Gastrocnemius medialis (tissue), 4 donors: ENCODE results near the gene JAML. TPM values are rescaled to one million over a fixed set of nuclear protein-coding genes. Genes with fewer than 3 reads are reported as not detected.

ENCODE experiments used
- ATAC-seq, 2 donors: fragments of 150-250 bp; one replicate each; pipeline ENCODE4 v1.9.1; 2016
- DNase-seq, 2 donors: peaks; one replicate each; pipeline ENCODE4 v3.0.0-alpha.2; 2019
- H3K27ac ChIP-seq, 4 donors: fragments of 200-600 bp; sonication (generic); 1 replicate in 1 of 4; 2 replicates in 3 of 4; pipeline ENCODE4 v1.5.1; 2016 to 2018; ENCODE audit warnings: mild to moderate bottlenecking in 2 of 4, moderate library complexity in 1 of 4
- H3K27me3 ChIP-seq, 3 donors: fragments of 200-600 bp; sonication (generic) in 2 of 3; 1 replicate in 1 of 3; 2 replicates in 2 of 3; pipeline versions ENCODE4 v1.5.1 to v1.6.0; 2016 to 2019; ENCODE audit warnings: mild to moderate bottlenecking in 1 of 3, moderate library complexity in 1 of 3
- H3K36me3 ChIP-seq, 2 donors: fragments of 200-600 bp; sonication (generic) in 1 of 2; one replicate each; pipeline ENCODE4 v1.5.1; 2017 to 2018
- H3K4me1 ChIP-seq, 2 donors: fragments of 200-600 bp; sonication (generic) in 1 of 2; one replicate each; pipeline ENCODE4 v1.5.1; 2016 to 2017; ENCODE audit warnings: mild to moderate bottlenecking in 2 of 2
- H3K4me3 ChIP-seq, 4 donors: fragments of 200-600 bp; sonication (generic) in 3 of 4; 1 replicate in 1 of 4; 2 replicates in 3 of 4; pipeline ENCODE4 v1.5.1; 2016 to 2019; ENCODE audit warnings: mild to moderate bottlenecking in 2 of 4
- H3K9me3 ChIP-seq, 3 donors: fragments of 200-600 bp; sonication (generic) in 2 of 3; 1 replicate in 1 of 3; 2 replicates in 2 of 3; pipeline ENCODE4 v1.5.1; 2016 to 2019
- CTCF ChIP-seq, 5 experiments: fragments of 450-650 bp in 3 of 5; fragments of 200-600 bp in 2 of 5; sonication (generic) in 2 of 5; IDR thresholded peaks in 4 of 5; conservative IDR thresholded peaks in 1 of 5; 1 replicate in 4 of 5; 2 replicates in 1 of 5; pipeline ENCODE4 v1.5.1; 2016 to 2019; ENCODE audit warnings: antibody characterized with exemption in 5 of 5, mild to moderate bottlenecking in 3 of 5, moderate library complexity in 3 of 5
- POLR2A ChIP-seq, 2 donors: fragments of 450-650 bp; IDR thresholded peaks; one replicate each; pipeline ENCODE4 v1.6.1; 2017; ENCODE audit warnings: antibody characterized with exemption in 2 of 2, mild to moderate bottlenecking in 2 of 2, moderate library complexity in 2 of 2
- in situ Hi-C, 4 donors: fragments of 200-750 bp; cut with MboI; loops; one replicate each; pipeline versions ENCODE4 v1.15.0 to v1.8.0; 2017; ENCODE audit warnings: low sequenced_read_pairs in 4 of 4
- intact Hi-C: fragments of 100-400 bp; cut with DNase I; formaldehyde crosslinking; loops from one replicate; pipeline ENCODE4 v1.15.1; 2023; ENCODE audit warnings: low total_unique reads
- total RNA-seq, 4 donors: library from RNA; depleted of rRNA; stranded (reverse); fragments of >200 nt; gene quantifications; one replicate each; pipeline versions ENCODE4 v1.1.0 to v1.2.3, GENCODE V29; 2016

The JAML gene
- total RNA-seq, 4 donors from 2014 or later, result 0.82 to 1.2 (median 0.91) TPM; not detected in 1

GRCh38 chr11:118164885-118165284 is 59.9 kb downstream of the JAML start:
- Histone ChIP-seq H3K36me3 (no peaks in the 10 kb centered on the region), H3K27me3 (no peaks in the 10 kb centered on the region), H3K9me3 (no peaks in the 10 kb centered on the region), H3K27ac (no peak overlapping the region), H3K4me1 (no peaks in the 10 kb centered on the region), H3K4me3 (no peak overlapping the region)
- in situ Hi-C loops (no loop called here), intact Hi-C loops (no loop called here)
- no peak for DNase-seq
- no peak for ATAC-seq
- TF ChIP-seq CTCF (IDR thresholded peaks at IDR 0.05 in 4 of 5, conservative IDR thresholded peaks at IDR 0.05 in 1 of 5), result no peak
- TF ChIP-seq POLR2A (IDR thresholded peaks at IDR 0.05), result no peak

GRCh38 chr11:118163494-118163893 is 61.3 kb downstream of the JAML start:
- TF ChIP-seq POLR2A (IDR thresholded peaks at IDR 0.05), result no peak
- no peak for TF ChIP-seq CTCF (IDR thresholded peaks at IDR 0.05 in 4 of 5, conservative IDR thresholded peaks at IDR 0.05 in 1 of 5)
- Histone ChIP-seq H3K27ac (no peak overlapping the region), H3K9me3 (no peaks in the 10 kb centered on the region), H3K27me3 (no peaks in the 10 kb centered on the region), H3K4me3 (no peak overlapping the region), H3K4me1 (no peaks in the 10 kb centered on the region), H3K36me3 (no peaks in the 10 kb centered on the region)
- intact Hi-C loops (no loop called here), in situ Hi-C loops (no loop called here)
- no peak for ATAC-seq
- DNase-seq, result no peak

- Histone ChIP-seq H3K36me3 (no peaks in the 10 kb centered on the region), H3K27me3 (no peaks in the 10 kb centered on the region), H3K4me3 (no peak overlapping the region), H3K27ac (no peak overlapping the region), H3K4me1 (peaks cover 0 to 2% of the 10 kb centered on the region in 2 donors), H3K9me3 (no peaks in the 10 kb centered on the region)
- in situ Hi-C loops, result no loop called here
- TF ChIP-seq CTCF (IDR thresholded peaks at IDR 0.05 in 4 of 5, conservative IDR thresholded peaks at IDR 0.05 in 1 of 5), result no peak
- no peak for TF ChIP-seq POLR2A (IDR thresholded peaks at IDR 0.05)
- ATAC-seq (no peak), DNase-seq (no peak)
- intact Hi-C loops, result no loop called here
Observed at GRCh38 chr11:118162846-118163245, 62.0 kb downstream of the JAML start.

GRCh38 chr11:118161786-118162185 is 63.0 kb downstream of the JAML start:
- TF ChIP-seq CTCF (IDR thresholded peaks at IDR 0.05 in 4 of 5, conservative IDR thresholded peaks at IDR 0.05 in 1 of 5), result no peak
- TF ChIP-seq POLR2A (IDR thresholded peaks at IDR 0.05), result no peak
- Histone ChIP-seq H3K9me3 (no peaks in the 10 kb centered on the region), H3K4me3 (no peak overlapping the region), H3K36me3 (no peaks in the 10 kb centered on the region), H3K4me1 (peaks cover 8 to 13% of the 10 kb centered on the region in 2 donors), H3K27ac (no peak overlapping the region), H3K27me3 (no peaks in the 10 kb centered on the region)
- intact Hi-C loops (no loop called here), in situ Hi-C loops (no loop called here)
- no peak for DNase-seq
- ATAC-seq, result no peak
